ENCODE data around the gene ANKLE1.

DNA sequence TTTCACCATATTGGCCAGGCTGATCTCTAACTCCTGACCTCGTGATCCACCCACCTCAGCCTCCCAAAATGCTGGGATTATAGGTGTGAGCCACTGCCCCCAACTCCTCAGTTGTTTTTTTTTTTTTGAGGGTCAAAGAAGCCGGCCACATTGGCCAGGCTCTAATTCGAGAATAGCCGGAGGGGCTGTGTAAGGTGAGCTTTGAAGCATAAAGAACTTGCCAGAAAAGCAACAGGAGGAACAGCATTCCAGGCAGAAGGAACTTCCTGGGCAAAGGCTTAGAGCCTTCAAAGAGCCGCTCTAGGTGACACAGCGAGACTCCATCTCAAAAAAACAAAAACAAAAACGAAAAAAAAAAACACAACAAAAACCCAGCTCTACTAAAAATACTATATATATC is 15.7 kb upstream of the ANKLE1 start:
- TF ChIP-seq, protein P1, sequence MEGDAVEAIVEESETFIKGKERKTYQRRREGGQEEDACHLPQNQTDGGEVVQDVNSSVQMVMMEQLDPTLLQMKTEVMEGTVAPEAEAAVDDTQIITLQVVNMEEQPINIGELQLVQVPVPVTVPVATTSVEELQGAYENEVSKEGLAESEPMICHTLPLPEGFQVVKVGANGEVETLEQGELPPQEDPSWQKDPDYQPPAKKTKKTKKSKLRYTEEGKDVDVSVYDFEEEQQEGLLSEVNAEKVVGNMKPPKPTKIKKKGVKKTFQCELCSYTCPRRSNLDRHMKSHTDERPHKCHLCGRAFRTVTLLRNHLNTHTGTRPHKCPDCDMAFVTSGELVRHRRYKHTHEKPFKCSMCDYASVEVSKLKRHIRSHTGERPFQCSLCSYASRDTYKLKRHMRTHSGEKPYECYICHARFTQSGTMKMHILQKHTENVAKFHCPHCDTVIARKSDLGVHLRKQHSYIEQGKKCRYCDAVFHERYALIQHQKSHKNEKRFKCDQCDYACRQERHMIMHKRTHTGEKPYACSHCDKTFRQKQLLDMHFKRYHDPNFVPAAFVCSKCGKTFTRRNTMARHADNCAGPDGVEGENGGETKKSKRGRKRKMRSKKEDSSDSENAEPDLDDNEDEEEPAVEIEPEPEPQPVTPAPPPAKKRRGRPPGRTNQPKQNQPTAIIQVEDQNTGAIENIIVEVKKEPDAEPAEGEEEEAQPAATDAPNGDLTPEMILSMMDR (IDR thresholded peaks at IDR 0.05; ENCODE audit: extremely low read depth in 1 of 2, insufficient read depth in 1 of 2, low read depth in 1 of 2, low read length in 2 of 2): no peak
- no peak for TF ChIP-seq GATA2 (IDR thresholded peaks at IDR 0.05; ENCODE audit: insufficient read depth, insufficient read length, low read depth, low read length)
- TF ChIP-seq EZH2 (IDR thresholded peaks at IDR 0.05; ENCODE audit: borderline replicate concordance, low read depth, low read length, severe bottlenecking): no peak
- TF ChIP-seq POLR2A (IDR thresholded peaks at IDR 0.05; ENCODE audit: low read depth, low read length): no peak
- no peak for TF ChIP-seq POLR2AphosphoS5 (IDR thresholded peaks at IDR 0.05; ENCODE audit: insufficient read depth, low read depth, low read length)
- TF ChIP-seq, protein P2, sequence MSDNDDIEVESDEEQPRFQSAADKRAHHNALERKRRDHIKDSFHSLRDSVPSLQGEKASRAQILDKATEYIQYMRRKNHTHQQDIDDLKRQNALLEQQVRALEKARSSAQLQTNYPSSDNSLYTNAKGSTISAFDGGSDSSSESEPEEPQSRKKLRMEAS (IDR thresholded peaks at IDR 0.05; ENCODE audit: insufficient read depth, insufficient read length): no peak
- no peak for TF ChIP-seq JUN (IDR thresholded peaks at IDR 0.05; ENCODE audit: borderline replicate concordance, insufficient read depth, insufficient read length, low read depth)
- TF ChIP-seq FOS (IDR thresholded peaks at IDR 0.05; ENCODE audit: borderline replicate concordance, insufficient read depth, low read length): no peak
